HepG2 (cell line): ENCODE measurements around the gene TTBK1. TPM values are rescaled to one million over a fixed set of nuclear protein-coding genes. Genes with fewer than 3 reads are reported as not detected.

Source experiments
- ELF3 ChIP-seq: IDR thresholded peaks from 2 replicates; pipeline ENCODE4 v1.6.1; 2016; ENCODE audit warnings: missing genetic modification reagents, missing compliant biosample characterization
- FOXK2 ChIP-seq: fragments of 450-650 bp; IDR thresholded peaks from 2 replicates; pipeline ENCODE4 v1.6.1; 2016
- FOXP1 ChIP-seq, 2 experiments: fragments of 450-650 bp in 1 of 2; IDR thresholded peaks; 2 replicates each; pipeline ENCODE4 v1.6.1; 2017 to 2018; ENCODE audit warnings: antibody characterized with exemption in 1 of 2
- NFE2L1 ChIP-seq: sonication (generic); formaldehyde crosslinking; IDR thresholded peaks from 2 replicates; pipeline ENCODE4 v1.4.0; 2020; ENCODE audit warnings: missing genetic modification reagents, mild to moderate bottlenecking, borderline replicate concordance
- PITX1 ChIP-seq: sonication (generic); formaldehyde crosslinking; IDR thresholded peaks from 2 replicates; pipeline ENCODE4 v1.5.1; 2020; ENCODE audit warnings: mild to moderate bottlenecking, missing genetic modification reagents
- POLR2AphosphoS2 ChIP-seq: IDR thresholded peaks from 2 replicates; pipeline ENCODE4 v1.6.1; 2011; ENCODE audit warnings: low read depth, low read length, improper control_type of control experiment
- REPIN1 ChIP-seq: sonication (generic); formaldehyde crosslinking; IDR thresholded peaks from 2 replicates; pipeline ENCODE4 v1.8.0; 2022; ENCODE audit warnings: missing genetic modification reagents, low read depth, mild to moderate bottlenecking, borderline replicate concordance
- RFX1 ChIP-seq: fragments of 450-650 bp; IDR thresholded peaks from 2 replicates; pipeline ENCODE4 v1.6.1; 2017
- SNAI1 ChIP-seq: sonication (generic); formaldehyde crosslinking; IDR thresholded peaks from 2 replicates; pipeline ENCODE4 v1.5.0; 2020; ENCODE audit warnings: mild to moderate bottlenecking, missing genetic modification reagents, borderline replicate concordance
- TCF7L2 ChIP-seq: IDR thresholded peaks from 2 replicates; pipeline ENCODE4 v1.6.1; 2011; ENCODE audit warnings: mild to moderate bottlenecking, low read depth, low read length, moderate library complexity
- TEAD2 ChIP-seq: sonication (generic); formaldehyde crosslinking; IDR thresholded peaks from 2 replicates; pipeline ENCODE4 v1.9.0; 2021; ENCODE audit warnings: missing genetic modification reagents
- ZFP91 ChIP-seq: sonication (generic); formaldehyde crosslinking; IDR thresholded peaks from 2 replicates; pipeline ENCODE4 v1.9.0; 2022; ENCODE audit warnings: missing genetic modification reagents, mild to moderate bottlenecking, borderline replicate concordance
- polyA plus RNA-seq, 8 experiments: library from polyadenylated mRNA; depleted of rRNA in 3 of 8; stranded (reverse) in 7 of 8; unstranded in 1 of 8; fragments of >200 nt; fragmentation: Illumina TruSeq in 4 of 8; extraction: Trizol in 4 of 8; gene quantifications; 2 replicates each; pipeline versions ENCODE4 v1.2.1 to v1.2.3, GENCODE V29; 2011 to 2016; ENCODE audit warnings: low read depth in 4 of 8, missing spikeins in 1 of 8, mixed read lengths in 1 of 8; ENCODE audit not compliant: insufficient read depth in 1 of 8
- total RNA-seq, 5 experiments: library from RNA; depleted of rRNA; stranded (reverse); fragments of >200 nt; fragmentation: Illumina TruSeq; extraction: Trizol; gene quantifications; 2 replicates each; pipeline ENCODE4 v1.2.3, GENCODE V29; 2016; ENCODE audit warnings: low read depth in 1 of 5
- TF ChIP-seq, protein P1 (sequence below): sonication (generic); formaldehyde crosslinking; IDR thresholded peaks from 2 replicates; pipeline ENCODE4 v1.4.0; 2020; ENCODE audit warnings: mild to moderate bottlenecking, missing genetic modification reagents, borderline replicate concordance
- TF ChIP-seq, protein P2 (sequence below): sonication (generic); formaldehyde crosslinking; IDR thresholded peaks from 2 replicates; pipeline ENCODE4 v1.5.0; 2020; ENCODE audit warnings: missing genetic modification reagents
- TF ChIP-seq, protein P3 (sequence below): IDR thresholded peaks from 2 replicates; pipeline ENCODE4 v1.6.1; 2016; ENCODE audit warnings: control low read depth

Gene TTBK1
- total and polyA plus RNA-seq, 2 of the 13 experiments (the other 11 are each of a cell fraction or from before 2014, with no cell fraction given) = 0.24 to 0.33 TPM

DNA sequence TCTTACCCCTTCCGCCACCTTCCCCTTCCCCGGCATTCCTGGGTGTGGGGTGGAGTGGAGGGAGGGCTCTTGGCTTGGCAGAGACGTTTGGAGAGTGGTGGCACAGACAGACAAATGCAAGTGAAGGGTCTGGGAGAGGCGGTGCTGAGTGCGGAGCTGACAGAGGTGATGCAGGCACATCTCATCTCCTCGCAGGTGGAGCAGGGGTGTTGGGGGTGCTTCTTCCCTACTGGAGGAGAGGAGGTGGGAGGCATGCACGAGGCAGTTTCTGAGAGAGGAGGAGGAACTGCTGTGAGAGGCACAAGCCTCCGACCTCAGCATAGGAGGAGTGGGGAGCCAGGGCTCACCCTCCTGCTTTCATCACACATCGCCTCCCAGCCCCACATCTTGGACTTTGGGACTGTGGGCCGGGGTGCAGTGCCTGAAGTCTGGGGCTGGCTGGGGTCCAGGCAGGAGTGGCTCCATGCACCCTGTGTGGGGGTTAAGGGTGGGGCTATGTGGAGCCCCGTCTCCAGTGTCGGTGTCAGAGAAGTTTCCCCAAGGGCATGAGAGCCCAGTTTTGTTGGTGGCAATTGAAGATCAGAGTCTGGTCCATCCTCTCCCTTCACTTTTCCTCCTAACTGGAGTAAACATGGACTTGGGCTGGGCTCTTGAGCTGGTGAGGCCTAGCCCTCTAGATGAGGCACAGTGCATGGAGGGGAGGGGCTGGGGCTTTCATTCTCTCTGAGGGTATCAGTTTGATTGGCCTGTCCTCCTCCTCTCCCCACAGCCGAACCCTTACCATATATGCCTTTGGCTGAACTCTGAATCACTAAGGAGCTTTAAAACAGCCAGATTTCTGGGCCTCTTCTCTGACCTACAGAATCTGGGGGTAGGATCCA, 34.6 kb downstream of the TTBK1 start (continued):
- TF ChIP-seq, protein P1, sequence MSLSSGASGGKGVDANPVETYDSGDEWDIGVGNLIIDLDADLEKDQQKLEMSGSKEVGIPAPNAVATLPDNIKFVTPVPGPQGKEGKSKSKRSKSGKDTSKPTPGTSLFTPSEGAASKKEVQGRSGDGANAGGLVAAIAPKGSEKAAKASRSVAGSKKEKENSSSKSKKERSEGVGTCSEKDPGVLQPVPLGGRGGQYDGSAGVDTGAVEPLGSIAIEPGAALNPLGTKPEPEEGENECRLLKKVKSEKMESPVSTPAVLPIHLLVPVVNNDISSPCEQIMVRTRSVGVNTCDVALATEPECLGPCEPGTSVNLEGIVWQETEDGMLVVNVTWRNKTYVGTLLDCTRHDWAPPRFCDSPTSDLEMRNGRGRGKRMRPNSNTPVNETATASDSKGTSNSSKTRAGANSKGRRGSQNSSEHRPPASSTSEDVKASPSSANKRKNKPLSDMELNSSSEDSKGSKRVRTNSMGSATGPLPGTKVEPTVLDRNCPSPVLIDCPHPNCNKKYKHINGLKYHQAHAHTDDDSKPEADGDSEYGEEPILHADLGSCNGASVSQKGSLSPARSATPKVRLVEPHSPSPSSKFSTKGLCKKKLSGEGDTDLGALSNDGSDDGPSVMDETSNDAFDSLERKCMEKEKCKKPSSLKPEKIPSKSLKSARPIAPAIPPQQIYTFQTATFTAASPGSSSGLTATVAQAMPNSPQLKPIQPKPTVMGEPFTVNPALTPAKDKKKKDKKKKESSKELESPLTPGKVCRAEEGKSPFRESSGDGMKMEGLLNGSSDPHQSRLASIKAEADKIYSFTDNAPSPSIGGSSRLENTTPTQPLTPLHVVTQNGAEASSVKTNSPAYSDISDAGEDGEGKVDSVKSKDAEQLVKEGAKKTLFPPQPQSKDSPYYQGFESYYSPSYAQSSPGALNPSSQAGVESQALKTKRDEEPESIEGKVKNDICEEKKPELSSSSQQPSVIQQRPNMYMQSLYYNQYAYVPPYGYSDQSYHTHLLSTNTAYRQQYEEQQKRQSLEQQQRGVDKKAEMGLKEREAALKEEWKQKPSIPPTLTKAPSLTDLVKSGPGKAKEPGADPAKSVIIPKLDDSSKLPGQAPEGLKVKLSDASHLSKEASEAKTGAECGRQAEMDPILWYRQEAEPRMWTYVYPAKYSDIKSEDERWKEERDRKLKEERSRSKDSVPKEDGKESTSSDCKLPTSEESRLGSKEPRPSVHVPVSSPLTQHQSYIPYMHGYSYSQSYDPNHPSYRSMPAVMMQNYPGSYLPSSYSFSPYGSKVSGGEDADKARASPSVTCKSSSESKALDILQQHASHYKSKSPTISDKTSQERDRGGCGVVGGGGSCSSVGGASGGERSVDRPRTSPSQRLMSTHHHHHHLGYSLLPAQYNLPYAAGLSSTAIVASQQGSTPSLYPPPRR (CRISPR knock-in tag) = peak; percentile 72
- TF ChIP-seq RFX1 (no peak), PITX1 (CRISPR knock-in tag) (no peak; the same call in none of the 2 replicates), TCF7L2 (no peak), NFE2L1 (CRISPR knock-in tag) (no peak), TEAD2 (CRISPR knock-in tag) (no peak), REPIN1 (CRISPR knock-in tag) (peak; percentile 49; the same call in 1 of the 2 replicates), ZFP91 (CRISPR knock-in tag) (peak; percentile 62), FOXP1 (IDR thresholded peaks at IDR 0.05) (no peak), FOXP1 (CRISPR knock-in tag; IDR thresholded peaks at IDR 0.05) (no peak; the same call in none of the 2 replicates), FOXK2 (peak; percentile 52; the same call in 1 of the 2 replicates), POLR2AphosphoS2 (no peak), SNAI1 (CRISPR knock-in tag) (0 out of 2 replicates have a peak, but pooled peaks have one; percentile 4), ELF3 (CRISPR knock-in tag) (0 out of 2 replicates have a peak, but pooled peaks have one; percentile 33)
- TF ChIP-seq, protein P2, sequence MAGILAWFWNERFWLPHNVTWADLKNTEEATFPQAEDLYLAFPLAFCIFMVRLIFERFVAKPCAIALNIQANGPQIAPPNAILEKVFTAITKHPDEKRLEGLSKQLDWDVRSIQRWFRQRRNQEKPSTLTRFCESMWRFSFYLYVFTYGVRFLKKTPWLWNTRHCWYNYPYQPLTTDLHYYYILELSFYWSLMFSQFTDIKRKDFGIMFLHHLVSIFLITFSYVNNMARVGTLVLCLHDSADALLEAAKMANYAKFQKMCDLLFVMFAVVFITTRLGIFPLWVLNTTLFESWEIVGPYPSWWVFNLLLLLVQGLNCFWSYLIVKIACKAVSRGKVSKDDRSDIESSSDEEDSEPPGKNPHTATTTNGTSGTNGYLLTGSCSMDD = no peak
- TF ChIP-seq, protein P3, sequence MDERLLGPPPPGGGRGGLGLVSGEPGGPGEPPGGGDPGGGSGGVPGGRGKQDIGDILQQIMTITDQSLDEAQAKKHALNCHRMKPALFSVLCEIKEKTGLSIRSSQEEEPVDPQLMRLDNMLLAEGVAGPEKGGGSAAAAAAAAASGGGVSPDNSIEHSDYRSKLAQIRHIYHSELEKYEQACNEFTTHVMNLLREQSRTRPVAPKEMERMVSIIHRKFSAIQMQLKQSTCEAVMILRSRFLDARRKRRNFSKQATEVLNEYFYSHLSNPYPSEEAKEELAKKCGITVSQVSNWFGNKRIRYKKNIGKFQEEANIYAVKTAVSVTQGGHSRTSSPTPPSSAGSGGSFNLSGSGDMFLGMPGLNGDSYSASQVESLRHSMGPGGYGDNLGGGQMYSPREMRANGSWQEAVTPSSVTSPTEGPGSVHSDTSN (CRISPR knock-in tag) = no peak
